Panc1 (cell line): Measurements from ENCODE around the gene ITPR3. TPM values are rescaled to one million over a fixed set of nuclear protein-coding genes. Genes with fewer than 3 reads are reported as not detected.

Experiments used
- ATAC-seq: fragments of 200-7000 bp; cut with Tn5 transposase; 2 replicates; pipeline ENCODE4 v1.9.1; 2020; ENCODE audit warnings: mild to moderate bottlenecking, moderate library complexity
- BruUV-seq: library from RNA; stranded (reverse); fragments of 400-500 nt; replicated peaks from 2 replicates; lab custom pipeline; 2021; lab: Mats Ljungman, UMichigan
- CTCF ChIA-PET: fragments of 300-600 bp; sonication (Branson Sonifier 250); formaldehyde crosslinking; loops from one replicate; lab custom pipeline; 2022; ENCODE audit warnings: antibody characterized with exemption; lab: Charles Lee
- POLR2A ChIA-PET: fragments of 300-600 bp; sonication (Branson Sonifier 250); formaldehyde crosslinking; loops from one replicate; lab custom pipeline; 2022; ENCODE audit warnings: antibody characterized with exemption; lab: Charles Lee
- DNase-seq: peaks from one replicate; pipeline ENCODE4 v3.0.0-alpha.2; 2010; ENCODE audit warnings: low read depth, low spot score
- H3K27ac ChIP-seq: 2 replicates; pipeline ENCODE4 v1.5.1; 2011; ENCODE audit warnings: mild to moderate bottlenecking, low read length, inconsistent platforms
- H3K27me3 ChIP-seq: fragments of 200-500 bp; sonication (Bioruptor generic); 2 replicates; pipeline ENCODE4 v1.6.0; 2014; ENCODE audit warnings: low read length, inconsistent platforms; ENCODE audit not compliant: control insufficient read depth, insufficient read depth
- H3K36me3 ChIP-seq: fragments of 200-500 bp; sonication (Bioruptor generic); 2 replicates; pipeline ENCODE4 v1.5.1; 2014; ENCODE audit warnings: inconsistent platforms, mild to moderate bottlenecking, low read length, moderate library complexity; ENCODE audit not compliant: control insufficient read depth, insufficient read depth
- H3K4me1 ChIP-seq: 2 replicates; pipeline ENCODE4 v1.5.1; 2011; ENCODE audit warnings: inconsistent platforms, mild to moderate bottlenecking, low read length, moderate library complexity; ENCODE audit not compliant: control insufficient read depth, insufficient read depth
- H3K4me3 ChIP-seq, 2 experiments: 2 replicates each; pipeline ENCODE4 v1.5.1; 2011 to 2012; ENCODE audit warnings: low read depth in 2 of 2, low read length in 2 of 2, mild to moderate bottlenecking in 2 of 2, inconsistent platforms in 1 of 2, moderate library complexity in 1 of 2
- H3K9me3 ChIP-seq: fragments of 200-500 bp; sonication (Bioruptor generic); 2 replicates; pipeline ENCODE4 v1.5.1; 2014; ENCODE audit warnings: low read depth, mild to moderate bottlenecking, inconsistent platforms, low read length, moderate library complexity; ENCODE audit not compliant: control insufficient read depth, insufficient read depth
- POLR2AphosphoS5 ChIP-seq: IDR thresholded peaks from 2 replicates; pipeline ENCODE4 v1.6.1; 2012; ENCODE audit warnings: mild to moderate bottlenecking, low read depth, low read length, moderate library complexity
- REST ChIP-seq, 2 experiments: IDR thresholded peaks; 2 replicates each; pipeline ENCODE4 v1.6.1; 2011 to 2012; ENCODE audit warnings: low read depth in 2 of 2, control low read depth in 1 of 2, low read length in 1 of 2, mild to moderate bottlenecking in 1 of 2, moderate library complexity in 1 of 2; ENCODE audit not compliant: insufficient read depth in 1 of 2
- SIN3A ChIP-seq: IDR thresholded peaks from 2 replicates; pipeline ENCODE4 v1.6.1; 2012; ENCODE audit warnings: low read depth, mild to moderate bottlenecking, low read length, moderate library complexity, borderline replicate concordance; ENCODE audit not compliant: insufficient read depth
- TCF7L2 ChIP-seq: IDR thresholded peaks from 2 replicates; pipeline ENCODE4 v1.6.1; 2011; ENCODE audit warnings: mild to moderate bottlenecking, low read depth, low read length, inconsistent platforms
- in situ Hi-C: cut with HindIII; loops from 2 replicates; pipeline ENCODE4 v1.10.0; 2016; ENCODE audit warnings: low sequenced_read_pairs, low pct_unique_long_range_greater_than_20kb
- intact Hi-C: fragments of 100-400 bp; cut with micrococcal nuclease; formaldehyde crosslinking; loops from one replicate; pipeline ENCODE4 v1.10.0; 2022; ENCODE audit not compliant: unreplicated experiment
- total RNA-seq: library from RNA; stranded (reverse); gene quantifications from one replicate; pipeline ENCODE4 v1.2.1, GENCODE V29; 2021; ENCODE audit not compliant: unreplicated experiment
- TF ChIP-seq, protein P1 (sequence below): fragments of 450-650 bp; IDR thresholded peaks from 2 replicates; pipeline ENCODE4 v1.5.1; 2017; ENCODE audit warnings: mild to moderate bottlenecking

Gene ITPR3
- total RNA-seq, 1 experiment from 2014 or later: 65.8 TPM

DNA sequence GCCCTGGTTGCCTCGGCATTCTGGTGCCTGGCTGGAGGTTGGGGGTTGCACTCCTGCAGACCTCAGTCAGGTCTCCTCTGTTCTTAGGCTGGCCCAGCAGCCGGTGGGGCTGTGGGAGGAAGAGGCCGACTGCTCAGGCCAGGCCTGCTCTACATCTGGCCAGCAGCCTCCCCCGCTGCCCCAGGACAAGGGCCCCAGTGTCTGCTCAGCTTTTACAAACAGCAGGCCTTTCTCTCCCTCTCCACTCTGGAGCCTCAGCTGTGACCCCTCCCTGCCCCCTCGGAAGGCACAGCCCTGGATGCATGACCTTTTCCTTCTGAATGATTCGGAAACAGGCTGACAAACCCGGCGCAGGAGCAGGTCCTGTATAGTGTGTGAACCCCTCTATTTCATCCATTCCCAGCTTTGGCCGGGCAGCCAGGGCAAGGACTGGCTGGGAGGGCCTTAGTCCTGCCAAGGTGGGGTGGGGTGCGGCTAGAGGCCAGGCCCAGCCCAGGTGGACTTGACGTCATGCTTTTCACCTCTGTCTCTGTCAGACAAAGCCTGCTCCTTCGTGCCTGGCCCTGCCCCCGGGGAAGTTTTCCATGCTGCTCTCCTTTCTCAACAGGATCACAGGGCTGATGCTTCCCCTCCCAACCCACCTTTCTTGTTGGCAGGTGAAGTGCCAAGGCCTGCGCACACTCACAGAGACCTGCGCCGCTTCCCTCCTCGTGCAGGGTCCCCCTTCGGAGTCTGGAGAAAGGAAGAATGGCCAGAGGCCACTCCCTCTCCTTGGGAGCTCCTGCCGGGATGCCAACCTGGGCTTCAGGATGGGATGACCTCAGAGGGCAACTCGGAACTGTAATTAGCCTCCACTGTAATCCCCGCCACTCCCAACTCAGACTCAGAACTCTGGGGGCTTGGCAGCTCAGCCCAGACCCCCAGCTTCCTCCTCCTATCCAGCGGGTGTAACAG lies 10.1 kb upstream of the ITPR3 start:
- Histone ChIP-seq H3K4me1 (peaks cover 35% of the 10 kb centered on the region), H3K9me3 (no peaks in the 10 kb centered on the region), H3K27me3 (no peaks in the 10 kb centered on the region), H3K4me3 (no peak overlapping the region), H3K27ac (0 out of 2 replicates have a peak overlapping the region, but pooled peaks have one; percentile 7), H3K36me3 (no peaks in the 10 kb centered on the region)
- ChIA-PET CTCF (no interaction called here), POLR2A (no interaction called here)
- BruUV-seq: no TSS peak
- intact Hi-C loops: no loop called here
- in situ Hi-C loops: no loop called here
- no peak for TF ChIP-seq SIN3A
- TF ChIP-seq POLR2AphosphoS5: no peak
- no peak for TF ChIP-seq REST (IDR thresholded peaks at IDR 0.05; ENCODE audit: insufficient read depth in 1 of 2, low read depth in 2 of 2, low read length in 1 of 2)
- TF ChIP-seq, protein P1, sequence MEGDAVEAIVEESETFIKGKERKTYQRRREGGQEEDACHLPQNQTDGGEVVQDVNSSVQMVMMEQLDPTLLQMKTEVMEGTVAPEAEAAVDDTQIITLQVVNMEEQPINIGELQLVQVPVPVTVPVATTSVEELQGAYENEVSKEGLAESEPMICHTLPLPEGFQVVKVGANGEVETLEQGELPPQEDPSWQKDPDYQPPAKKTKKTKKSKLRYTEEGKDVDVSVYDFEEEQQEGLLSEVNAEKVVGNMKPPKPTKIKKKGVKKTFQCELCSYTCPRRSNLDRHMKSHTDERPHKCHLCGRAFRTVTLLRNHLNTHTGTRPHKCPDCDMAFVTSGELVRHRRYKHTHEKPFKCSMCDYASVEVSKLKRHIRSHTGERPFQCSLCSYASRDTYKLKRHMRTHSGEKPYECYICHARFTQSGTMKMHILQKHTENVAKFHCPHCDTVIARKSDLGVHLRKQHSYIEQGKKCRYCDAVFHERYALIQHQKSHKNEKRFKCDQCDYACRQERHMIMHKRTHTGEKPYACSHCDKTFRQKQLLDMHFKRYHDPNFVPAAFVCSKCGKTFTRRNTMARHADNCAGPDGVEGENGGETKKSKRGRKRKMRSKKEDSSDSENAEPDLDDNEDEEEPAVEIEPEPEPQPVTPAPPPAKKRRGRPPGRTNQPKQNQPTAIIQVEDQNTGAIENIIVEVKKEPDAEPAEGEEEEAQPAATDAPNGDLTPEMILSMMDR: no peak
- TF ChIP-seq TCF7L2: no peak
- 0 out of 2 replicates have a peak, but pooled peaks have one; percentile 11 for ATAC-seq
- no peak for DNase-seq

DNA sequence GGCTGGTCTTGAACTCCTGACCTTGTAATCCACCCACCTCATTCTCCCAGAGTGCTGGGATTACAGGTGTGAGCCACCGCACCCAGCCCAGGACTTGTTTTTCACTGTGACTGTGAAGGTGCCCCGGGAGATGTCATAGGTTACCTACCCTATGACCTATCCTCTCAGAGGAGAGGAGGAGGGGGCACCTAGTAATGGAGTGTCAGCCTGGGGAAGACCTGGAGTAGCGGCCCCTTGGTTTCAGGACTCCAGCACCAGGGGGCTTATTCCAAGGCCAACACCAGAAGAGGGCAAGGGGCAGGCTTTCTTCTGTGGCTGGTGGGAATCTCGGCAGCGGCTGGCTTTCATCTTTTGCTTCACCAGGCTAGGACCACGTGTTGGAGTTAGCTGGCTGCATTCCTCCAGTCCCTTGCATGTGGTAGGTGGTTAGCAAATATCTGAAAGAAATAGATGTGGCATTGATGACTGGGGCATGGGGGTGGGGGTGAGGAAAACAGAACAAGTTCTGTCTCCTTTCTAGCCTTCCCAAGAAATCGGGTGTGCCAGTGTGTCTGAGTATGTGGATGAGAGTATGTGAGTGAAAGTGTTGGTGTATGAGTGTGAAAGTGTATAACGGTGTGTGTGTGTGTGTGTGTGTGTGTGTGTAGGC lies 7.9 kb upstream of the ITPR3 start:
- ATAC-seq (0 out of 2 replicates have a peak, but pooled peaks have one; percentile 3), DNase-seq (no peak)
- H3K36me3 ChIP-seq: no peaks in the 10 kb centered on the region
- POLR2A ChIA-PET: no interaction called here
- CTCF ChIA-PET: interaction anchor here (0.6 kb wide), 1 partner anchor 343 kb away, joined by 4 read pairs; no protein-coding TSS in a partner anchor
- H3K9me3 ChIP-seq: no peaks in the 10 kb centered on the region
- intact Hi-C loops: no loop called here
- in situ Hi-C loops: no loop called here
- BruUV-seq: no TSS peak
- peak overlapping the region; percentile 15; the same call in 1 of the 2 replicates for H3K27ac ChIP-seq
- no peaks in the 10 kb centered on the region for H3K27me3 ChIP-seq
- H3K4me3 ChIP-seq: no peak overlapping the region
- TF ChIP-seq REST (IDR thresholded peaks at IDR 0.05; ENCODE audit: insufficient read depth in 1 of 2, low read depth in 2 of 2, low read length in 1 of 2): no peak
- TF ChIP-seq TCF7L2: peak; percentile 20; the same call in 1 of the 2 replicates
- peaks cover 34% of the 10 kb centered on the region for H3K4me1 ChIP-seq
